Thoracic aorta (tissue), 2 donors: Measurements from ENCODE around the gene CD276. TPM values are rescaled to one million over a fixed set of nuclear protein-coding genes. Genes with fewer than 3 reads are reported as not detected.
A peak's percentile ranks its signal among the peaks of the same experiment; 100 is the strongest.

ENCODE experiments used
- ATAC-seq: fragments of 150-250 bp; one replicate; pipeline ENCODE4 v1.8.0; 2017; ENCODE audit warnings: low read depth; ENCODE audit not compliant: insufficient number of reproducible peaks, low FRiP score
- DNase-seq: peaks from one replicate; pipeline ENCODE4 v3.0.0-alpha.2; 2020; ENCODE audit warnings: low spot score
- H3K27ac ChIP-seq, 2 donors: fragments of 200-600 bp; sonication (generic); 1 replicate in 1 of 2; 2 replicates in 1 of 2; pipeline ENCODE4 v1.5.1; 2016; ENCODE audit warnings: mild to moderate bottlenecking in 2 of 2, moderate library complexity in 2 of 2
- H3K27me3 ChIP-seq: fragments of 200-600 bp; sonication (generic); replicated peaks from 2 replicates; pipeline ENCODE4 v1.6.0; 2016; ENCODE audit warnings: mild to moderate bottlenecking; ENCODE audit not compliant: insufficient read depth
- H3K36me3 ChIP-seq: fragments of 200-600 bp; sonication (generic); one replicate; pipeline ENCODE4 v1.5.1; 2016
- H3K4me1 ChIP-seq, 2 donors: fragments of 200-600 bp; sonication (generic); 1 replicate in 1 of 2; 2 replicates in 1 of 2; pipeline versions ENCODE4 v1.5.1 to v1.6.0; 2016; ENCODE audit warnings: low read depth in 2 of 2, mild to moderate bottlenecking in 1 of 2; ENCODE audit not compliant: control insufficient read depth in 1 of 2
- H3K4me3 ChIP-seq: fragments of 200-600 bp; sonication (generic); 2 replicates; pipeline ENCODE4 v1.5.1; 2016; ENCODE audit warnings: mild to moderate bottlenecking
- H3K9me3 ChIP-seq: fragments of 200-600 bp; sonication (generic); 2 replicates; pipeline ENCODE4 v1.5.1; 2016
- CTCF ChIP-seq: fragments of 200-600 bp; sonication (generic); IDR thresholded peaks from one replicate; pipeline ENCODE4 v1.5.1; 2019; ENCODE audit warnings: antibody characterized with exemption
- total RNA-seq, 2 donors: library from RNA; depleted of rRNA; stranded (reverse); fragments of >200 nt; gene quantifications; one replicate each; pipeline versions ENCODE4 v1.1.0 to v1.2.3, GENCODE V29; 2016

The CD276 gene
- total RNA-seq, 2 donors from 2014 or later = 47.4 to 67.6 TPM

- DNase-seq = no peak
- no peak for ATAC-seq
- Histone ChIP-seq H3K27ac (peak overlapping the region; percentile 48 to 72), H3K9me3 (no peaks in the 10 kb centered on the region), H3K4me1 (peaks cover 19 to 31% of the 10 kb centered on the region in 2 donors), H3K36me3 (no peaks in the 10 kb centered on the region), H3K27me3 (no peaks in the 10 kb centered on the region), H3K4me3 (peak overlapping the region; percentile 96)
- no peak for TF ChIP-seq CTCF
Measured at GRCh38 chr15:73683257-73683776, 866 bp upstream of the CD276 start.

GRCh38 chr15:73684581-73685455, 635 bp downstream of the CD276 start:
- no peak for ATAC-seq
- Histone ChIP-seq H3K36me3 (no peaks in the 10 kb centered on the region), H3K27ac (peak overlapping the region; percentile 77 to 86), H3K4me3 (peak overlapping the region; percentile 96), H3K27me3 (no peaks in the 10 kb centered on the region), H3K9me3 (no peaks in the 10 kb centered on the region), H3K4me1 (peaks cover 19 to 43% of the 10 kb centered on the region in 2 donors)
- TF ChIP-seq CTCF = no peak
- no peak for DNase-seq

- TF ChIP-seq CTCF = no peak
- H3K27me3 ChIP-seq = no peaks in the 10 kb centered on the region
- ATAC-seq = no peak
- peak overlapping the region; percentile 96 for H3K4me3 ChIP-seq
- peak overlapping the region in 1 of 2 donors; percentile 1 for H3K27ac ChIP-seq
- no peaks in the 10 kb centered on the region for H3K36me3 ChIP-seq
- DNase-seq = no peak
- peaks cover 19 to 43% of the 10 kb centered on the region in 2 donors for H3K4me1 ChIP-seq
- no peaks in the 10 kb centered on the region for H3K9me3 ChIP-seq
Measured at GRCh38 chr15:73685981-73686380, 1.8 kb downstream of the CD276 start.

- H3K27ac ChIP-seq = no peak overlapping the region
- no peak for TF ChIP-seq CTCF
- no peak for ATAC-seq
Measured at GRCh38 chr15:73686781-73687256, 2.6 kb downstream of the CD276 start.

GRCh38 chr15:73687351-73687750, 3.2 kb downstream of the CD276 start:
- Histone ChIP-seq H3K27me3 (no peaks in the 10 kb centered on the region), H3K9me3 (no peaks in the 10 kb centered on the region), H3K4me1 (peaks cover 26 to 55% of the 10 kb centered on the region in 2 donors), H3K4me3 (no peak overlapping the region), H3K36me3 (no peaks in the 10 kb centered on the region), H3K27ac (no peak overlapping the region)
- no peak for TF ChIP-seq CTCF
- ATAC-seq (no peak), DNase-seq (no peak)

More at GRCh38 chr15:73686781-73687256, 2.6 kb downstream of the CD276 start:
- Histone ChIP-seq H3K4me1 (peaks cover 26 to 52% of the 10 kb centered on the region in 2 donors), H3K4me3 (no peak overlapping the region), H3K36me3 (no peaks in the 10 kb centered on the region), H3K27me3 (no peaks in the 10 kb centered on the region), H3K9me3 (no peaks in the 10 kb centered on the region)
- DNase-seq = no peak
